GM13977 (cell line): Measurements from ENCODE around the gene PRTFDC1.
A peak's percentile ranks its signal among the peaks of the same experiment; 100 is the strongest.

Experiments used
- DNase-seq: peaks from one replicate; pipeline ENCODE4 v3.0.0; 2012; ENCODE audit warnings: low spot score
- in situ Hi-C: fragments of 300-500 bp; cut with MboI; formaldehyde crosslinking; loops from one replicate; pipeline ENCODE4 v1.12.0; 2022; ENCODE audit warnings: low sequenced_read_pairs, low pct_unique_long_range_greater_than_20kb, mixed read lengths, inconsistent platforms; ENCODE audit not compliant: unreplicated experiment
- TF ChIP-seq, protein P1 (sequence below): IDR thresholded peaks from 2 replicates; pipeline ENCODE4 v1.5.1; 2012; ENCODE audit warnings: mild to moderate bottlenecking, control low read depth; ENCODE audit not compliant: insufficient read depth; ENCODE audit errors: extremely low read depth, missing control alignments

PRTFDC1 gene

DNA sequence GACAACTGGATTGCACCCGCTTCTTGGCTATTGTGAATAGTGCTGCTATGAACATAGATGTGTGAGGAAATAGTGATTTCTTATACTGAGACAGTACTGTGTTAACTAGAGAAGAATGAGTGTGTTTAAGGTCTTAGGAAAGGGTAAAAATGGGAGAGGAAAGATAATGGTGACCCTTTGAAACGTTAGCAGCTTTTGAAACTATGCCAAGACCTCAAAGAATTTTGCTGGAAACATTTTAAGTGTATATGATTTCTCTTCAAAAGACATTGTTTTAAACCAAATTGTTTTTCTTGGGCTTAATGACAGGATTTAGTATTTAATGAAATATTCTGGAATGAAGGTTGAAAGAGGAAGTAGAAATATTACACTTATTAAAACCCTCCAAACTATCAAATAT lies 127.9 kb downstream of the PRTFDC1 start:
- in situ Hi-C loops, result no loop called here
- TF ChIP-seq, protein P1, sequence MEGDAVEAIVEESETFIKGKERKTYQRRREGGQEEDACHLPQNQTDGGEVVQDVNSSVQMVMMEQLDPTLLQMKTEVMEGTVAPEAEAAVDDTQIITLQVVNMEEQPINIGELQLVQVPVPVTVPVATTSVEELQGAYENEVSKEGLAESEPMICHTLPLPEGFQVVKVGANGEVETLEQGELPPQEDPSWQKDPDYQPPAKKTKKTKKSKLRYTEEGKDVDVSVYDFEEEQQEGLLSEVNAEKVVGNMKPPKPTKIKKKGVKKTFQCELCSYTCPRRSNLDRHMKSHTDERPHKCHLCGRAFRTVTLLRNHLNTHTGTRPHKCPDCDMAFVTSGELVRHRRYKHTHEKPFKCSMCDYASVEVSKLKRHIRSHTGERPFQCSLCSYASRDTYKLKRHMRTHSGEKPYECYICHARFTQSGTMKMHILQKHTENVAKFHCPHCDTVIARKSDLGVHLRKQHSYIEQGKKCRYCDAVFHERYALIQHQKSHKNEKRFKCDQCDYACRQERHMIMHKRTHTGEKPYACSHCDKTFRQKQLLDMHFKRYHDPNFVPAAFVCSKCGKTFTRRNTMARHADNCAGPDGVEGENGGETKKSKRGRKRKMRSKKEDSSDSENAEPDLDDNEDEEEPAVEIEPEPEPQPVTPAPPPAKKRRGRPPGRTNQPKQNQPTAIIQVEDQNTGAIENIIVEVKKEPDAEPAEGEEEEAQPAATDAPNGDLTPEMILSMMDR, result no peak
- no peak for DNase-seq

DNA sequence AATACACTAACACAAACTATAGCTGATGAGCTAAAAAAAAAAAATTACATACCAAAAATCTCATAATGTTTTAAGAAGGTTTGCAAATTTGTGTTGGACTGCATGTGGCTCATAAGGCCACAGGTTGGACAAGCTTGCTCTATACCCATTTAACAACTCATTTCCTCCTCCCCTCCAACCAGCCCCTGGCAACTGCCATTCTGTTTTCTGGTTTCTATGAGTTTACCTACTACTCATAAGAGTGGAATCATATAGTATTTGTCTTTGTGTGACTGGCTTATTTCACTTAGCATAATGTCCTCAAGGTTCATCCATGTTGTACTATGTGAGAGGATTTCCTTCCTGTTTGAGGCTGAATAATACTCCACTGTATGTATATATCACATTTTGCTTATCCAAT lies 128.3 kb downstream of the PRTFDC1 start:
- in situ Hi-C loops, result no loop called here
- no peak for DNase-seq
- TF ChIP-seq, protein P1, result no peak

DNA sequence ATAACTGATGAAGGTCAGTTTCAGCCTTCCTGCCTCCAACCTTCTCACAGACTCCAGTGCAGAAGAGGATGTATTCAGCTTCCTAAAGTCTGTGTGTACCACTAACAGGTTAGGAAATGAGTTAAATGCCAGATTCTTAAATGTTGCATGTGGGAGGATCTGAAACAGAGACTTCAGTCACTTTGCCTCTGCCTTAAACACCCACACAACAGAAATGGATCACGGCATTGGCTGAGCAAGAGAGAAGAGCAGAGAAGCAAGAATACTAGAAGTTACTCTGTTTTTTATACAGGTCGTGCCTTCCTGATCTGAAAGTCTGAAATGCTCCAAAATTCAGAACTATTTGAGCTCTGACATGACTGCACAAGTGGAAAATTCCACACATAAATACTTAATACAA lies 129.8 kb downstream of the PRTFDC1 start:
- peak; percentile 54 for DNase-seq
- in situ Hi-C loops, result no loop called here
- TF ChIP-seq, protein P1, result no peak

DNA sequence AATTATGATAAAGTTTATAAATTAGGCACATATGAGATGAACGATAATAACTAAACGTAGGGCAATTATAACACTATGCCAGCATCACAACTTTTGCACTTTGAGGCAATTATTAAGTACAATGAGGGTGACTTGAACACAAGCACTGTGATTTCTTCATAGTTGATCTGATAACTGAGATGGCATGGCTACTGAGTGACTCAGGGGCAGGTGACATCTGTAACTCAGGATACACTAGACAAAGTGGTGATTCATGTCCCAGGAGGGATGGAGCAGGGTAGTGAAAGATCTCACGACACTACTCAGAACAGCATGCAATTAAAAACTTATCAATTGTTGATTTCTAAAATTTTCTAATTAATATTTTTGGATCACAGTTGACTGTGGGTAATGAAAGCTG lies 130.4 kb downstream of the PRTFDC1 start:
- TF ChIP-seq, protein P1, result no peak
- DNase-seq, result no peak
- in situ Hi-C loops, result no loop called here

DNA sequence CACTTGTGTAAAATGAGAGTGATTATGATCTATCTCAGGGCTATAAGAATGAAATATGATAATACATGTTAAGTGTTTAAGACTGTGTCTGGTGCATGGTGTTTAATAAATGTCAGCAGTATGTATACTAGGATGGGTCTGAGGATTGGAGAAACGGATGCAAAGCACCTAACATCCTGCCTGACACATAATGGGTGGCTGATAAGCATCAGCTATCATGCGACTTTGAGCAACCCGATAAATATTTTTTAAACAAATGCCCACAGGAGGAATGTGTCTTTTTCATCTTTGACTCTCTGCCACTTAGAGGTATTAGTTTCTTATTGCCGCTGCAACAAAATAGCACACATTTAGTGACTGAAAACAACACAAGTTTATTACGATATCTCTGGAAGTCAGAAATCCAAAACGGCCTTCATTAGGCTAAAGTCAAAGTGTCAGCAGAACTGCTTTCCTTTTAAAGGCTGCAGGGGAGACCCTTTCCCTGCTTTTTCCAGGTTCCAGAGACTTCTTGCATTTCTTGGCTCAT lies 135.5 kb downstream of the PRTFDC1 start:
- TF ChIP-seq, protein P1, result no peak
- no peak for DNase-seq
- in situ Hi-C loops, result no loop called here

DNA sequence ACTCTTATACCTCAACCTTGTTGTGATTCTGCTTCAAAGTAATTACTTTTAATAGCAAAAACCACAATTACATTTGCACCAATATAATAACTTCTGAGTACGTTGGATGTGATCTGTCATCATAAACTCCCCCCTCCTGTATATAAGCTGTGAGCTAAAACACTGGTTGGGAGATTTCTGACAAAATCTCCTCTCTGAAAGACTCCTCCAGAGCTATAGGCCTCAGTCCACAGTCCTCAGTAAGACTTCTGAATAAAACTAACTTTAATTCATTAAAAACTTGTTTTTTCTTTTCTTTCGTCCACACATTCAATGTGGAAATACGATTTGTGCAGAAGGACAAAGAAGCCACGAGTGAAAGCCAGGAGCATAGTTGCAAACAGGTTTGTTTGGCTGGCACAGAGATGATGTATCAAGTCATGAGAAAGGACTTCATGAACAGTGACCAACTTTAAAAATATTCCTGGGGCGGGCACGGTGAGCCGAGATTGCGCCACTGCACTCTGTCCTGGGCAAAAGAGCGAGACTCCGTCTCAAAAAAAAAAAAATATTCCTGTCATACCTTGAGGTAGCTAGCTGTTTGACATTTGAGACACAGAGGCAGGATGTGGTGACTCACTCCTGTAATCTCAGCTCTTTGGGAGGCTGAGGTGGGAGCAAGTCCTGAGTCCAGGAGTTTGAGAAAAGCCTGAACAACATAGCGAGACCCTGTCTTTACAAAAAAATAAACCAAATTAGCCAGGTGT lies 137.7 kb downstream of the PRTFDC1 start:
- no peak for DNase-seq
- in situ Hi-C loops, result no loop called here
- TF ChIP-seq, protein P1, result no peak

DNA sequence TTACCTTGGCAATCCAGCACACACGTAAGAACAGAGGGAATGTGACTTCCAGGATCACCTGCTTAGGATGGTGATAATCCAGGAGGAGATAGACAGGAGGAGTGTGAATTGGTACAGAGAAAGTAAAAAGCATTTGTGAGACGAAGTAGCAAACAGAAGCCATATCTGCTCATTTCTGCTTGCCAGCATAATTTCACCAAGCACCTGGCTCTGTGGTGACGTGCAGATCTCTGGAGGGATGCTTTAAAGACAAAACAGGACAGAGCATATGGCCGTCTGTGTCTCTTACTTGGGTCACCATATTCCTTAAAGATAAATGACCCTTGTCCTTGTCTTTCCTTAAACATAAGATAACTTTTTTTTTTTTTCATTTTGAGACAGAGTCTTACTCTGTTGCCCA lies 138.6 kb downstream of the PRTFDC1 start:
- in situ Hi-C loops, result no loop called here
- TF ChIP-seq, protein P1, result no peak
- no peak for DNase-seq
